ENCODE data around the gene CD19. TPM values are rescaled to one million over a fixed set of nuclear protein-coding genes. Genes with fewer than 3 reads are reported as not detected.

The CD19 gene
- total RNA-seq, 1 experiment from 2014 or later = not detected

- no peaks in the 10 kb centered on the region for H3K4me1 ChIP-seq (ENCODE audit: control insufficient read depth, insufficient read depth, low read length)
- ChIA-PET CTCF (no interaction called here), POLR2A (no interaction called here)
- no TSS peak for BruUV-seq (replicated peaks)
- H3K4me3 ChIP-seq (ENCODE audit: low read depth in 2 of 2, low read length in 2 of 2) = no peak overlapping the region
- no peak for DNase-seq (ENCODE audit: low read depth, low spot score)
- intact Hi-C loops (cut with micrococcal nuclease; ENCODE audit: unreplicated experiment) = no loop called here
- no peaks in the 10 kb centered on the region for H3K27me3 ChIP-seq (ENCODE audit: control insufficient read depth, insufficient read depth, low read length)
- H3K27ac ChIP-seq (ENCODE audit: low read length) = no peak overlapping the region
- no peaks in the 10 kb centered on the region for H3K36me3 ChIP-seq (ENCODE audit: control insufficient read depth, insufficient read depth, low read length)
- in situ Hi-C loops (cut with HindIII; ENCODE audit: low pct_unique_long_range_greater_than_20kb, low sequenced_read_pairs) = no loop called here
- H3K9me3 ChIP-seq (ENCODE audit: control insufficient read depth, insufficient read depth, low read depth, low read length) = no peaks in the 10 kb centered on the region
- no peak for TF ChIP-seq POLR2AphosphoS5 (IDR thresholded peaks at IDR 0.05; ENCODE audit: low read depth, low read length)
- no peak for TF ChIP-seq SIN3A (IDR thresholded peaks at IDR 0.05; ENCODE audit: borderline replicate concordance, insufficient read depth, low read depth, low read length)
- TF ChIP-seq REST (IDR thresholded peaks at IDR 0.05; ENCODE audit: insufficient read depth in 1 of 2, low read depth in 2 of 2, low read length in 1 of 2) = no peak
- TF ChIP-seq TCF7L2 (IDR thresholded peaks at IDR 0.05; ENCODE audit: low read depth, low read length) = no peak
- TF ChIP-seq CTCF (IDR thresholded peaks at IDR 0.05) = no peak
- no peak for ATAC-seq
Observed at GRCh38 chr16:28930203-28930602, 1.6 kb upstream of the CD19 start.

GRCh38 chr16:28930652-28931051, 1.1 kb upstream of the CD19 start:
- ChIA-PET POLR2A (no interaction called here), CTCF (no interaction called here)
- in situ Hi-C loops (cut with HindIII; ENCODE audit: low pct_unique_long_range_greater_than_20kb, low sequenced_read_pairs) = no loop called here
- H3K4me3 ChIP-seq (ENCODE audit: low read depth in 2 of 2, low read length in 2 of 2) = no peak overlapping the region
- intact Hi-C loops (cut with micrococcal nuclease; ENCODE audit: unreplicated experiment) = no loop called here
- no peaks in the 10 kb centered on the region for H3K36me3 ChIP-seq (ENCODE audit: control insufficient read depth, insufficient read depth, low read length)
- no TSS peak for BruUV-seq (replicated peaks)
- H3K27ac ChIP-seq (ENCODE audit: low read length) = no peak overlapping the region
- TF ChIP-seq SIN3A (IDR thresholded peaks at IDR 0.05; ENCODE audit: borderline replicate concordance, insufficient read depth, low read depth, low read length) (no peak), REST (IDR thresholded peaks at IDR 0.05; ENCODE audit: insufficient read depth in 1 of 2, low read depth in 2 of 2, low read length in 1 of 2) (no peak), POLR2AphosphoS5 (IDR thresholded peaks at IDR 0.05; ENCODE audit: low read depth, low read length) (no peak), CTCF (IDR thresholded peaks at IDR 0.05) (no peak), TCF7L2 (IDR thresholded peaks at IDR 0.05; ENCODE audit: low read depth, low read length) (no peak)
- DNase-seq (ENCODE audit: low read depth, low spot score) (no peak), ATAC-seq (no peak)
- H3K4me1 ChIP-seq (ENCODE audit: control insufficient read depth, insufficient read depth, low read length) = no peaks in the 10 kb centered on the region
- H3K27me3 ChIP-seq (ENCODE audit: control insufficient read depth, insufficient read depth, low read length) = no peaks in the 10 kb centered on the region
- H3K9me3 ChIP-seq (ENCODE audit: control insufficient read depth, insufficient read depth, low read depth, low read length) = no peaks in the 10 kb centered on the region
